CD4-positive, alpha-beta T cell (primary cell): Measurements from ENCODE around the gene ZBTB20. TPM values are rescaled to one million over a fixed set of nuclear protein-coding genes. Genes with fewer than 3 reads are reported as not detected.

Experiments
- ATAC-seq: fragments of 200-7000 bp; cut with Tn5 transposase; one replicate; pipeline ENCODE4 v1.10.0; 2022; ENCODE audit warnings: mild to moderate bottlenecking; ENCODE audit not compliant: poor library complexity
- CTCF ChIA-PET: fragments of 350-600 bp; sonication (Branson Sonifier 250); formaldehyde crosslinking; loops from one replicate; lab custom pipeline; 2021; ENCODE audit warnings: antibody characterized with exemption, inconsistent platforms; lab: Charles Lee
- POLR2A ChIA-PET: fragments of 350-600 bp; sonication (Branson Sonifier 250); formaldehyde crosslinking; loops from one replicate; lab custom pipeline; 2021; ENCODE audit warnings: antibody characterized with exemption, inconsistent platforms; lab: Charles Lee
- DNase-seq, 14 experiments: peaks; one replicate each; pipeline ENCODE4 v3.0.0-alpha.2; 2013 to 2020; ENCODE audit warnings: mixed read lengths in 2 of 14
- H3K27ac ChIP-seq, 2 donors: one replicate each; pipeline versions ENCODE4 v1.5.1 to v1.7.0; 2013; ENCODE audit warnings: low read length in 2 of 2, low read depth in 1 of 2, mild to moderate bottlenecking in 1 of 2
- H3K27me3 ChIP-seq, 2 experiments: 1 replicate in 1 of 2; 2 replicates in 1 of 2; pipeline versions ENCODE4 v1.6.1 to v1.7.0; 2013; ENCODE audit warnings: low read length in 2 of 2, control low read depth in 1 of 2, mild to moderate bottlenecking in 1 of 2, moderate library complexity in 1 of 2; ENCODE audit not compliant: insufficient read depth in 2 of 2, control insufficient read depth in 1 of 2
- H3K36me3 ChIP-seq: one replicate; pipeline ENCODE4 v1.6.1; 2013; ENCODE audit warnings: low read length, control low read depth; ENCODE audit not compliant: insufficient read depth
- H3K4me1 ChIP-seq: one replicate; pipeline ENCODE4 v1.6.1; 2013; ENCODE audit warnings: low read length, control low read depth; ENCODE audit not compliant: insufficient read depth
- H3K4me3 ChIP-seq: one replicate; pipeline ENCODE4 v1.5.1; 2013; ENCODE audit warnings: mild to moderate bottlenecking, low read length, moderate library complexity
- H3K9me3 ChIP-seq, 2 experiments: 1 replicate in 1 of 2; 2 replicates in 1 of 2; pipeline versions ENCODE4 v1.6.1 to v1.7.0; 2013; ENCODE audit warnings: low read length in 2 of 2, mild to moderate bottlenecking in 2 of 2, control low read depth in 1 of 2, moderate library complexity in 1 of 2; ENCODE audit not compliant: control insufficient read depth in 1 of 2, insufficient read depth in 1 of 2
- H3K27ac Mint-ChIP-seq: one replicate; pipeline ENCODE4 v1.8.0; 2020; ENCODE audit warnings: mixed read lengths
- H3K27me3 Mint-ChIP-seq: one replicate; pipeline ENCODE4 v1.8.0; 2021; ENCODE audit warnings: mixed read lengths
- H3K36me3 Mint-ChIP-seq: one replicate; pipeline ENCODE4 v1.8.0; 2021; ENCODE audit warnings: low read depth, mixed read lengths
- H3K4me1 Mint-ChIP-seq: one replicate; pipeline ENCODE4 v1.8.0; 2021; ENCODE audit warnings: low read depth, mixed read lengths
- H3K4me3 Mint-ChIP-seq: one replicate; pipeline ENCODE4 v1.8.0; 2020; ENCODE audit warnings: mild to moderate bottlenecking, mixed read lengths
- H3K9me3 Mint-ChIP-seq: one replicate; pipeline ENCODE4 v1.8.0; 2020; ENCODE audit warnings: mixed read lengths
- CTCF ChIP-seq: fragments of 200-600 bp; IDR thresholded peaks from one replicate; pipeline ENCODE4 v1.8.0; 2022; ENCODE audit warnings: antibody characterized with exemption, mild to moderate bottlenecking
- intact Hi-C, 2 experiments: fragments of 100-400 bp; cut with DNase I in 1 of 2; cut with micrococcal nuclease in 1 of 2; formaldehyde crosslinking; loops; one replicate each; pipeline versions ENCODE4 v1.15.1 to v1.9.0; 2023 to 2025; cut with DNase I, micrococcal nuclease
- total RNA-seq, 174 experiments: library from RNA in 2 of 174; stranded (reverse) in 2 of 174; gene quantifications; one replicate each; pipeline ENCODE4 v1.2.3 and lab custom pipeline; 2021 to 2026

Gene ZBTB20
- total RNA-seq, 2 experiments from 2014 or later: 41.6 to 47.4 TPM

GRCh38 chr3:114792159-114792918, 354.7 kb downstream of the ZBTB20 start:
- Histone ChIP-seq H3K27ac (no peak overlapping the region), H3K27me3 (no peaks in the 10 kb centered on the region), H3K4me1 (no peaks in the 10 kb centered on the region), H3K36me3 (no peaks in the 10 kb centered on the region), H3K4me3 (no peak overlapping the region), H3K9me3 (no peaks in the 10 kb centered on the region)
- DNase-seq (no peak), ATAC-seq (no peak)
- Mint-ChIP-seq H3K27ac (no peak overlapping the region), H3K4me1 (no peaks in the 10 kb centered on the region), H3K36me3 (peaks cover 27% of the 10 kb centered on the region), H3K27me3 (no peaks in the 10 kb centered on the region), H3K4me3 (no peak overlapping the region), H3K9me3 (peaks cover 3% of the 10 kb centered on the region)
- intact Hi-C loops: no loop called here
- ChIA-PET POLR2A (no interaction called here), CTCF (no interaction called here)
- TF ChIP-seq CTCF: no peak

GRCh38 chr3:114790752-114791151, 356.3 kb downstream of the ZBTB20 start:
- Histone ChIP-seq H3K4me3 (no peak overlapping the region), H3K4me1 (no peaks in the 10 kb centered on the region), H3K9me3 (no peaks in the 10 kb centered on the region), H3K27me3 (no peaks in the 10 kb centered on the region), H3K36me3 (no peaks in the 10 kb centered on the region), H3K27ac (no peak overlapping the region)
- Mint-ChIP-seq H3K9me3 (peaks cover 3% of the 10 kb centered on the region), H3K4me1 (peaks cover under 1% of the 10 kb centered on the region), H3K4me3 (no peak overlapping the region), H3K27ac (no peak overlapping the region), H3K27me3 (no peaks in the 10 kb centered on the region), H3K36me3 (peaks cover 20% of the 10 kb centered on the region)
- ATAC-seq: no peak
- intact Hi-C loops: no loop called here
- TF ChIP-seq CTCF: no peak
- DNase-seq: no peak
- ChIA-PET CTCF (no interaction called here), POLR2A (no interaction called here)

- ATAC-seq (no peak), DNase-seq (no peak)
- no peaks in the 10 kb centered on the region for H3K27me3 Mint-ChIP-seq
- no peaks in the 10 kb centered on the region for H3K4me1 ChIP-seq
- POLR2A ChIA-PET: no interaction called here
- CTCF ChIA-PET: no interaction called here
- TF ChIP-seq CTCF: no peak
- H3K27ac ChIP-seq: no peak overlapping the region
- intact Hi-C loops: no loop called here
- H3K4me3 ChIP-seq: no peak overlapping the region
- no peak overlapping the region for H3K27ac Mint-ChIP-seq
- no peaks in the 10 kb centered on the region for H3K36me3 ChIP-seq
- no peak overlapping the region for H3K4me3 Mint-ChIP-seq
- no peaks in the 10 kb centered on the region for H3K9me3 ChIP-seq
- peaks cover 14% of the 10 kb centered on the region for H3K36me3 Mint-ChIP-seq
- peaks cover 3% of the 10 kb centered on the region for H3K9me3 Mint-ChIP-seq
- H3K4me1 Mint-ChIP-seq: peaks cover 9% of the 10 kb centered on the region
- no peaks in the 10 kb centered on the region for H3K27me3 ChIP-seq
These were observed 357.3 kb downstream of the ZBTB20 start for GRCh38 chr3:114789803-114790202.
